Stimulated activated CD4-positive, alpha-beta T cell treated with anti-CD3 and anti-CD28 coated beads, Interleukin-1b, Interleukin-23, amount 100 ng/mL, for 1 hour (primary cell): ENCODE measurements around the gene TULP1.
"Not testable (repeated sequence)": the region's sequence is repeated elsewhere in the genome, so short reads cannot be mapped to it uniquely, and the experiment has no call there.

ENCODE experiments used
- DNase-seq, 2 donors: peaks; one replicate each; pipeline ENCODE4 v3.0.0-alpha.2; 2020; ENCODE audit warnings: low read depth in 2 of 2

Gene TULP1

GRCh38 chr6:35512740-35513139, at the start of gene TULP1:
Gene TULP1, minus strand, starts transcription at chr6:35512896. Its CDS starts 38 bp downstream, at chr6:35512858.
- DNase-seq, result no peak

GRCh38 chr6:35562060-35562459, 49.4 kb upstream of the TULP1 start:
- no peak for DNase-seq

GRCh38 chr6:35561113-35561512, 48.4 kb upstream of the TULP1 start:
- no peak for DNase-seq

GRCh38 chr6:35558571-35558970, 45.9 kb upstream of the TULP1 start:
- no peak for DNase-seq

- DNase-seq, result no peak
These were observed 44.5 kb upstream of the TULP1 start for GRCh38 chr6:35557239-35557638.

- DNase-seq, result no peak
These were observed 42.1 kb upstream of the TULP1 start for GRCh38 chr6:35554811-35555210.

GRCh38 chr6:35553315-35553714, 40.6 kb upstream of the TULP1 start:
- DNase-seq, result no peak

- DNase-seq, result peak; percentile 15 to 35
These were observed 39.7 kb upstream of the TULP1 start for GRCh38 chr6:35552285-35552917.

- DNase-seq, result no peak
These were observed 37.7 kb upstream of the TULP1 start for GRCh38 chr6:35550437-35550836.

- DNase-seq, result no peak
These were observed 35.0 kb upstream of the TULP1 start for GRCh38 chr6:35547676-35548075.

GRCh38 chr6:35544769-35545361, 32.2 kb upstream of the TULP1 start:
- DNase-seq, result no peak

- no peak for DNase-seq
These were observed 30.9 kb upstream of the TULP1 start for GRCh38 chr6:35543459-35544193.

GRCh38 chr6:35541836-35542235, 29.1 kb upstream of the TULP1 start:
- DNase-seq, result no peak

- DNase-seq, result no peak
These were observed 26.5 kb upstream of the TULP1 start for GRCh38 chr6:35539223-35539622.

- not testable (repeated sequence) for DNase-seq
These were observed 23.2 kb upstream of the TULP1 start for GRCh38 chr6:35535847-35536246.

- no peak for DNase-seq
These were observed 21.9 kb upstream of the TULP1 start for GRCh38 chr6:35534407-35535170.

GRCh38 chr6:35533981-35534380, 21.3 kb upstream of the TULP1 start:
- DNase-seq, result no peak

GRCh38 chr6:35532126-35532525, 19.4 kb upstream of the TULP1 start:
- DNase-seq, result no peak

- DNase-seq, result no peak
These were observed 11.8 kb upstream of the TULP1 start for GRCh38 chr6:35524380-35525020.

GRCh38 chr6:35522660-35523658, 10.3 kb upstream of the TULP1 start:
- peak; percentile 37 to 76 for DNase-seq

GRCh38 chr6:35522151-35522550, 9.5 kb upstream of the TULP1 start:
- DNase-seq, result no peak
